SH-SY5Y (cell line): ENCODE measurements around the gene RAP1B.

ENCODE experiments used
- GATA2 ChIP-seq: IDR thresholded peaks from 2 replicates; pipeline ENCODE4 v1.6.1; 2011; ENCODE audit warnings: mild to moderate bottlenecking, low read depth, low read length
- GATA3 ChIP-seq: IDR thresholded peaks from 2 replicates; pipeline ENCODE4 v1.6.1; 2011; ENCODE audit warnings: low read depth, mild to moderate bottlenecking, low read length, moderate library complexity

DNA sequence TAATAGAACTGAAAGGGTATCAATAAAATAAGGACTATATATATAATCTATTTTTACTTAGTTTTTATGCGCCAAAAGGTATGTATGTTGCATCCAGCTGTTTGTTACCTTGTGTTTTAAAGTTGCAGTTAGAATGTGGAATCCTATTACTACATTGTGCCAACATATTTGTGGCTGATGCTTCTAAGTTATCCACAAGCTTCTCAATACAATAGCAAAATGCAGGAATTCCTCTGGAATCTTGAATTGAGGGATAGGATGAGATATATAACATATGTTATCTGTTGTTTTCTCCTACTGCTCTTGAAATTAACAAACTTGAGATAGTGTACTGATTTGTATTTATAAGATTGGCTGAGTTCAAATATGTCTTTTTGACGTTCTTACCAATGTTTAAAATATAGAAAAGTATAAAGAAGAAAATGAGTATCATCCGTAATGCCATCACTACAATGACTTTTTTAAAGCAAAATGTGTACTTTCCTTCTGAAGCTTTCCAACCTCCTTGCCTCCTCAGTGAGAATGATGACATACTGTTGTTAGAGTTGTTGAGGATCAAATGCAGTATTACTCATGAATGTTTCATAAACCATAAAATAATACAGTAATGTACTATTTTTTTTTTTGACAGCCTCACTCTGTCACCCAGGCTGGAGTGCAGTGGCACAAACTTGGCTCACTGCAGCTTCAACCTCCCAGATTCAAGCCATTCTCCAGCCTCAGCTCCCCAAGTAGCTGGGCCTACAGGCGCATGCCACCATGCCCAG, 6.6 kb downstream of the RAP1B start:
- no peak for TF ChIP-seq GATA2
- no peak for TF ChIP-seq GATA3
